Measurements from ENCODE around the gene MGAT5. TPM values are rescaled to one million over a fixed set of nuclear protein-coding genes. Genes with fewer than 3 reads are reported as not detected.

MGAT5 gene
- total RNA-seq, 2 experiments from 2014 or later, result 44.5 to 44.9 TPM

GRCh38 chr2:134379293-134379692, 125.4 kb downstream of the MGAT5 start:
- Mint-ChIP-seq H3K4me3 (no peak overlapping the region), H3K27me3 (no peaks in the 10 kb centered on the region), H3K36me3 (ENCODE audit: low read depth) (peaks cover 10% of the 10 kb centered on the region), H3K27ac (no peak overlapping the region), H3K9me3 (no peaks in the 10 kb centered on the region), H3K4me1 (no peaks in the 10 kb centered on the region)
- ChIA-PET POLR2A (no interaction called here), CTCF (no interaction called here)
- no peak for DNase-seq

GRCh38 chr2:134379722-134380121, 125.8 kb downstream of the MGAT5 start:
- no peak for DNase-seq
- ChIA-PET POLR2A (no interaction called here), CTCF (no interaction called here)
- H3K9me3 Mint-ChIP-seq, result no peaks in the 10 kb centered on the region
- no peak overlapping the region for H3K4me3 Mint-ChIP-seq
- H3K27ac Mint-ChIP-seq, result no peak overlapping the region
- no peaks in the 10 kb centered on the region for H3K27me3 Mint-ChIP-seq
- peaks cover 10% of the 10 kb centered on the region for H3K36me3 Mint-ChIP-seq (ENCODE audit: low read depth)
- H3K4me1 Mint-ChIP-seq, result no peaks in the 10 kb centered on the region

GRCh38 chr2:134381141-134381540, 127.3 kb downstream of the MGAT5 start:
- Mint-ChIP-seq H3K27me3 (no peaks in the 10 kb centered on the region), H3K9me3 (no peaks in the 10 kb centered on the region)
- CTCF ChIA-PET, result interaction anchor here (1.6 kb wide), 1 partner anchor 37 kb away, joined by 3 read pairs; no protein-coding TSS in a partner anchor

GRCh38 chr2:134384131-134384530, 130.3 kb downstream of the MGAT5 start:
- POLR2A ChIA-PET, result no interaction called here
- H3K27me3 Mint-ChIP-seq, result no peaks in the 10 kb centered on the region
- H3K27ac Mint-ChIP-seq, result no peak overlapping the region
- DNase-seq, result no peak
- H3K36me3 Mint-ChIP-seq (ENCODE audit: low read depth), result peaks cover 3% of the 10 kb centered on the region
- H3K4me1 Mint-ChIP-seq, result no peaks in the 10 kb centered on the region
- H3K4me3 Mint-ChIP-seq, result no peak overlapping the region
- CTCF ChIA-PET, result no interaction called here
- no peaks in the 10 kb centered on the region for H3K9me3 Mint-ChIP-seq

More at GRCh38 chr2:134381141-134381540, 127.3 kb downstream of the MGAT5 start:
- no peak overlapping the region for H3K27ac Mint-ChIP-seq
- no peak for DNase-seq
- POLR2A ChIA-PET, result no interaction called here
- no peak overlapping the region for H3K4me3 Mint-ChIP-seq
- H3K4me1 Mint-ChIP-seq, result no peaks in the 10 kb centered on the region
- peaks cover 13% of the 10 kb centered on the region for H3K36me3 Mint-ChIP-seq (ENCODE audit: low read depth)

- Mint-ChIP-seq H3K27ac (no peak overlapping the region), H3K36me3 (ENCODE audit: low read depth) (peaks cover 3% of the 10 kb centered on the region), H3K4me1 (no peaks in the 10 kb centered on the region), H3K9me3 (no peaks in the 10 kb centered on the region), H3K4me3 (no peak overlapping the region), H3K27me3 (no peaks in the 10 kb centered on the region)
- ChIA-PET CTCF (interaction anchor here (0.6 kb wide), 1 partner anchor 599 kb away, joined by 4 read pairs; no protein-coding TSS in a partner anchor), POLR2A (no interaction called here)
- DNase-seq, result no peak
Measured at GRCh38 chr2:134385195-134385594, 131.3 kb downstream of the MGAT5 start.

- Mint-ChIP-seq H3K4me3 (no peak overlapping the region), H3K36me3 (ENCODE audit: low read depth) (peaks cover 3% of the 10 kb centered on the region), H3K27me3 (no peaks in the 10 kb centered on the region), H3K4me1 (peaks cover 5% of the 10 kb centered on the region), H3K27ac (no peak overlapping the region), H3K9me3 (no peaks in the 10 kb centered on the region)
- ChIA-PET POLR2A (no interaction called here), CTCF (interaction anchor here (1.0 kb wide), 1 partner anchor 9 kb away, joined by 4 read pairs; no protein-coding TSS in a partner anchor)
- DNase-seq, result no peak
Measured at GRCh38 chr2:134386310-134386709, 132.4 kb downstream of the MGAT5 start.

GRCh38 chr2:134389381-134389780, 135.5 kb downstream of the MGAT5 start:
- Mint-ChIP-seq H3K9me3 (no peaks in the 10 kb centered on the region), H3K4me1 (peaks cover 9% of the 10 kb centered on the region), H3K4me3 (no peak overlapping the region), H3K27me3 (no peaks in the 10 kb centered on the region), H3K36me3 (ENCODE audit: low read depth) (peaks cover 3% of the 10 kb centered on the region), H3K27ac (no peak overlapping the region)
- CTCF ChIA-PET, result interaction anchor here (1.0 kb wide), 1 partner anchor 22 kb away, joined by 3 read pairs; no protein-coding TSS in a partner anchor
- no peak for DNase-seq
- POLR2A ChIA-PET, result no interaction called here

GRCh38 chr2:134391751-134392160, 137.9 kb downstream of the MGAT5 start:
- Mint-ChIP-seq H3K9me3 (no peaks in the 10 kb centered on the region), H3K27me3 (no peaks in the 10 kb centered on the region), H3K27ac (no peak overlapping the region), H3K36me3 (ENCODE audit: low read depth) (no peaks in the 10 kb centered on the region), H3K4me3 (no peak overlapping the region), H3K4me1 (peaks cover 9% of the 10 kb centered on the region)
- POLR2A ChIA-PET, result no interaction called here
- CTCF ChIA-PET, result interaction anchor here (0.5 kb wide), 1 partner anchor 18 kb away, joined by 3 read pairs; no protein-coding TSS in a partner anchor
- DNase-seq, result no peak

GRCh38 chr2:134392442-134393074, 138.7 kb downstream of the MGAT5 start:
- DNase-seq, result no peak
- H3K36me3 Mint-ChIP-seq (ENCODE audit: low read depth), result no peaks in the 10 kb centered on the region
- no peak overlapping the region for H3K4me3 Mint-ChIP-seq
- no peaks in the 10 kb centered on the region for H3K27me3 Mint-ChIP-seq
- no peak overlapping the region for H3K27ac Mint-ChIP-seq
- no peaks in the 10 kb centered on the region for H3K9me3 Mint-ChIP-seq
- POLR2A ChIA-PET, result no interaction called here
- CTCF ChIA-PET, result no interaction called here
- H3K4me1 Mint-ChIP-seq, result peaks cover 9% of the 10 kb centered on the region

GRCh38 chr2:134393075-134393461, 139.2 kb downstream of the MGAT5 start:
- Mint-ChIP-seq H3K4me1 (peaks cover 9% of the 10 kb centered on the region), H3K4me3 (no peak overlapping the region), H3K9me3 (no peaks in the 10 kb centered on the region), H3K27me3 (no peaks in the 10 kb centered on the region), H3K36me3 (ENCODE audit: low read depth) (no peaks in the 10 kb centered on the region), H3K27ac (no peak overlapping the region)
- CTCF ChIA-PET, result no interaction called here
- DNase-seq, result no peak
- POLR2A ChIA-PET, result no interaction called here

- Mint-ChIP-seq H3K27ac (no peak overlapping the region), H3K4me3 (no peak overlapping the region), H3K36me3 (ENCODE audit: low read depth) (no peaks in the 10 kb centered on the region), H3K9me3 (no peaks in the 10 kb centered on the region), H3K27me3 (no peaks in the 10 kb centered on the region), H3K4me1 (peaks cover 9% of the 10 kb centered on the region)
- POLR2A ChIA-PET, result no interaction called here
- no peak for DNase-seq
- CTCF ChIA-PET, result interaction anchor here (1.5 to 1.6 kb wide), 2 partner anchors 10 to 16 kb away, joined by 3 to 4 read pairs; no protein-coding TSS in a partner anchor
Measured at GRCh38 chr2:134395779-134396178, 141.9 kb downstream of the MGAT5 start.

- H3K36me3 Mint-ChIP-seq (ENCODE audit: low read depth), result no peaks in the 10 kb centered on the region
- DNase-seq, result no peak
- H3K9me3 Mint-ChIP-seq, result no peaks in the 10 kb centered on the region
- CTCF ChIA-PET, result no interaction called here
- no peak overlapping the region for H3K27ac Mint-ChIP-seq
- POLR2A ChIA-PET, result no interaction called here
- H3K4me3 Mint-ChIP-seq, result no peak overlapping the region
- H3K27me3 Mint-ChIP-seq, result no peaks in the 10 kb centered on the region
- H3K4me1 Mint-ChIP-seq, result peaks cover 2% of the 10 kb centered on the region
Measured at GRCh38 chr2:134396493-134396892, 142.6 kb downstream of the MGAT5 start.

GRCh38 chr2:134397146-134397896, 143.4 kb downstream of the MGAT5 start:
- ChIA-PET CTCF (interaction anchor here (2.4 kb wide), 1 partner anchor 15 kb away, joined by 5 read pairs; no protein-coding TSS in a partner anchor), POLR2A (no interaction called here)
- Mint-ChIP-seq H3K27ac (no peak overlapping the region), H3K27me3 (no peaks in the 10 kb centered on the region), H3K4me1 (no peaks in the 10 kb centered on the region), H3K9me3 (no peaks in the 10 kb centered on the region), H3K4me3 (no peak overlapping the region), H3K36me3 (ENCODE audit: low read depth) (no peaks in the 10 kb centered on the region)
- no peak for DNase-seq

Measured in activated CD4-positive, alpha-beta memory T cell treated with anti-CD3 and anti-CD28 coated beads, Interleukin-2, amount 10 ng/mL, durations not matched to agents 7 days and 5 days (primary cell).